ENCODE results near the gene SLC17A7. TPM values are rescaled to one million over a fixed set of nuclear protein-coding genes. Genes with fewer than 3 reads are reported as not detected.

The SLC17A7 gene
- total RNA-seq, 1 experiment from 2014 or later = 1.8 TPM

DNA sequence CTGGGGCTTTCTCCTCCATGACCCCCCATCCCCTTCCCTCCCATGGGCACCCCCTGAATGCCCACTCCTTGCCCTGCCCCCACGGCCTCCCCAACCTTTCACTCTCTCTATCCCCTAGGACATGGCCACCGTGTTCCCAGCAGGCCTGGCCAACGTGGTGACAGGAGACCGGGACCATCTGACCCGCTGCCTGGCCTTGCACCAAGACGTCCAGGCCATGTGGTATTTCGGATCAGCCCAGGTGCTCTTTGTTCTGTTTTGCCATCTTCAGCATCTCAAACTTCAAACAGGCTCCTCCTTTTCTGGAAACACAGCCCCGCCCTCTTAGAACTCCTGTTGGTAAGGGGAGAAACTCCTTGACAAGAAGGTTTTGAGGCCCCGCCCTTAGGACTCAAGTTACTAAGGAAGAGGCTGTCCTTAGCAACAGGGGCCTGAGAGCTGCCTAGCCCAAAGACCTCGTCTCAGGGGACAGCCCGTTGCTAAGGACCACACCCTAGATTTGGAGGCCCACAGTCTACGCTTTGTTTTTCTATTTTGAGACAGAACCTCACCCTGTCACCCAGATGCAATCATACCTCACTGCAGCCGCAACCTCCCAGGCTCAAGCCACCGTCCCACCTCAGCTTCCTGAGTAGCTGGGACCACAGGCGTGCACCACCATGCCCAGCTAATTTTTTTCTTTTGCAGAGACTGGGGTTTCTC is 27.6 kb upstream of the SLC17A7 start:
- no peaks in the 10 kb centered on the region for H3K79me2 ChIP-seq (ENCODE audit: insufficient read depth, low read length)
- no peaks in the 10 kb centered on the region for H4K20me1 ChIP-seq (ENCODE audit: insufficient read depth)
- TF ChIP-seq EZH2 (IDR thresholded peaks at IDR 0.05) (no peak), ZNF274 (IDR thresholded peaks at IDR 0.05; ENCODE audit: low read depth, low read length) (no peak), EZH2phosphoT487 (IDR thresholded peaks at IDR 0.05; ENCODE audit: borderline replicate concordance) (no peak), FOSL1 (IDR thresholded peaks at IDR 0.05; ENCODE audit: low read depth) (no peak), JUND (IDR thresholded peaks at IDR 0.05) (no peak), TCF7L2 (IDR thresholded peaks at IDR 0.05; ENCODE audit: borderline replicate concordance, extremely low read depth, insufficient read depth, insufficient read length) (no peak), ELF1 (IDR thresholded peaks at IDR 0.05; ENCODE audit: borderline replicate concordance, low read depth) (no peak), POLR2A (IDR thresholded peaks at IDR 0.05; ENCODE audit: borderline replicate concordance, extremely low read depth, insufficient read depth, insufficient read length) (no peak), EGR1 (IDR thresholded peaks at IDR 0.05; ENCODE audit: low read depth) (no peak), CTCF (IDR thresholded peaks at IDR 0.05 in 2 of 3, conservative IDR thresholded peaks at IDR 0.05 in 1 of 3; ENCODE audit: borderline replicate concordance in 1 of 3, insufficient read depth in 1 of 3, low read depth in 2 of 3, low read length in 2 of 3) (no peak), ZFX (IDR thresholded peaks at IDR 0.05) (no peak), CBX3 (IDR thresholded peaks at IDR 0.05; ENCODE audit: low read depth) (no peak)
- TF ChIP-seq, protein P1, sequence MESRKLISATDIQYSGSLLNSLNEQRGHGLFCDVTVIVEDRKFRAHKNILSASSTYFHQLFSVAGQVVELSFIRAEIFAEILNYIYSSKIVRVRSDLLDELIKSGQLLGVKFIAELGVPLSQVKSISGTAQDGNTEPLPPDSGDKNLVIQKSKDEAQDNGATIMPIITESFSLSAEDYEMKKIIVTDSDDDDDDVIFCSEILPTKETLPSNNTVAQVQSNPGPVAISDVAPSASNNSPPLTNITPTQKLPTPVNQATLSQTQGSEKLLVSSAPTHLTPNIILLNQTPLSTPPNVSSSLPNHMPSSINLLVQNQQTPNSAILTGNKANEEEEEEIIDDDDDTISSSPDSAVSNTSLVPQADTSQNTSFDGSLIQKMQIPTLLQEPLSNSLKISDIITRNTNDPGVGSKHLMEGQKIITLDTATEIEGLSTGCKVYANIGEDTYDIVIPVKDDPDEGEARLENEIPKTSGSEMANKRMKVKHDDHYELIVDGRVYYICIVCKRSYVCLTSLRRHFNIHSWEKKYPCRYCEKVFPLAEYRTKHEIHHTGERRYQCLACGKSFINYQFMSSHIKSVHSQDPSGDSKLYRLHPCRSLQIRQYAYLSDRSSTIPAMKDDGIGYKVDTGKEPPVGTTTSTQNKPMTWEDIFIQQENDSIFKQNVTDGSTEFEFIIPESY (IDR thresholded peaks at IDR 0.05; ENCODE audit: extremely low read depth, insufficient replicate concordance, low read length) = no peak
- TF ChIP-seq, protein P2, sequence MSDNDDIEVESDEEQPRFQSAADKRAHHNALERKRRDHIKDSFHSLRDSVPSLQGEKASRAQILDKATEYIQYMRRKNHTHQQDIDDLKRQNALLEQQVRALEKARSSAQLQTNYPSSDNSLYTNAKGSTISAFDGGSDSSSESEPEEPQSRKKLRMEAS (IDR thresholded peaks at IDR 0.05) = no peak
- POLR2A ChIA-PET = interaction anchor here (1.3 kb wide), 1 partner anchor 16 kb away, joined by 4 read pairs; the partner anchor contains the start of gene ALDH16A1
- peaks cover 28 to 39% of the 10 kb centered on the region in 2 experiments for H3K4me1 ChIP-seq (ENCODE audit: control insufficient read depth in 1 of 2, insufficient read depth in 2 of 2, low read length in 2 of 2)
- no peak overlapping the region for H3K9ac ChIP-seq (ENCODE audit: low read length)
- H3K36me3 ChIP-seq (ENCODE audit: control insufficient read depth in 1 of 2, insufficient read depth in 2 of 2, low read length in 2 of 2) = no peaks in the 10 kb centered on the region; a peak in 1 of 4 replicates
- no peak overlapping the region; the same call in 1 of the 2 replicates for H3K27ac ChIP-seq (ENCODE audit: low read depth, low read length)
- intact Hi-C loops (cut with micrococcal nuclease) = no loop called here
- no peaks in the 10 kb centered on the region for H3K9me3 ChIP-seq (ENCODE audit: control insufficient read depth in 1 of 2, insufficient read depth in 1 of 2, low read depth in 1 of 2, low read length in 2 of 2)
- 0 out of 2 replicates have a peak overlapping the region, but pooled peaks have one; percentile 5 for H3K4me2 ChIP-seq (ENCODE audit: low read length)
- BruUV-seq (replicated peaks) = no TSS peak
- RAD21 ChIA-PET (ENCODE audit: low non-redundant PET in 1 of 2, low total read pairs in 2 of 2, uncharacterized antibody in 2 of 2, unreplicated experiment in 2 of 2) = interaction anchor here in 1 of 2 experiments (0.5 kb wide), 1 partner anchor 73 kb away, joined by 4 read pairs; no protein-coding TSS in a partner anchor
- CTCF ChIA-PET = interaction anchor here (1.1 kb wide), 1 partner anchor 24 kb away, joined by 3 read pairs; no protein-coding TSS in a partner anchor
- no peak for DNase-seq (ENCODE audit: low read depth, low spot score)
- ATAC-seq = peak; percentile 61
- no peak overlapping the region for H3K4me3 ChIP-seq (replicated peaks in 1 of 2; ENCODE audit: low read depth in 1 of 2, low read length in 2 of 2)
- H2AFZ ChIP-seq (ENCODE audit: low read depth, low read length, poor library complexity, severe bottlenecking) = no peak overlapping the region
- H3K9me2 ChIP-seq (ENCODE audit: insufficient read depth) = no peaks in the 10 kb centered on the region
- no peaks in the 10 kb centered on the region for H3K27me3 ChIP-seq (ENCODE audit: insufficient read depth, low read length)
